ENCODE data around the gene PTPN9.
A peak's percentile ranks its signal among the peaks of the same experiment; 100 is the strongest.
"Not testable (repeated sequence)": the region's sequence is repeated elsewhere in the genome, so short reads cannot be mapped to it uniquely, and the experiment has no call there.

PTPN9 gene

DNA sequence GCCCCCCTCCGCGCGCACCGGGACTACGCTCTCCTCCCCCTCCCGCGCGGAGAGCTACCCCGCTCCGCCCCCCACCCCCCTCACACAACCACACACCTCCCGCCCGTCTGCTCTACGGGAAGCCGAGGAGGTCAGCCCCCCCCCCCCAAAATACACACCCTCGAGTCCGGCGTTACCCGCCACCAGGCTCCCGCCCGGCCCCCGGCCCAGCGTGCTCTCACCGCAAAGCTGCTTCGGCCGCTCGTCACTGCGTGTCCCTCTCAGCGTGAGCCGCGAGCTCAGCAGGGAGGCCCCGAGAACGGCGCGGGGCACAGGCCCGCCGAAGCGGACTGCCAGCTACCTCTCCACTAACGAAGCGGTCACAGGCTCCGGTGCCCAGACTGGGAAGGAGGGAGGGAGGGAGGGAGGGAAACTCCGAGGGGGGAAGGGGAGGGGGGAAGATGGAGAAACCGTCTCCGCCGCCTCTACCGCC, 127.9 kb downstream of the PTPN9 start:
- TF ChIP-seq, protein P1, sequence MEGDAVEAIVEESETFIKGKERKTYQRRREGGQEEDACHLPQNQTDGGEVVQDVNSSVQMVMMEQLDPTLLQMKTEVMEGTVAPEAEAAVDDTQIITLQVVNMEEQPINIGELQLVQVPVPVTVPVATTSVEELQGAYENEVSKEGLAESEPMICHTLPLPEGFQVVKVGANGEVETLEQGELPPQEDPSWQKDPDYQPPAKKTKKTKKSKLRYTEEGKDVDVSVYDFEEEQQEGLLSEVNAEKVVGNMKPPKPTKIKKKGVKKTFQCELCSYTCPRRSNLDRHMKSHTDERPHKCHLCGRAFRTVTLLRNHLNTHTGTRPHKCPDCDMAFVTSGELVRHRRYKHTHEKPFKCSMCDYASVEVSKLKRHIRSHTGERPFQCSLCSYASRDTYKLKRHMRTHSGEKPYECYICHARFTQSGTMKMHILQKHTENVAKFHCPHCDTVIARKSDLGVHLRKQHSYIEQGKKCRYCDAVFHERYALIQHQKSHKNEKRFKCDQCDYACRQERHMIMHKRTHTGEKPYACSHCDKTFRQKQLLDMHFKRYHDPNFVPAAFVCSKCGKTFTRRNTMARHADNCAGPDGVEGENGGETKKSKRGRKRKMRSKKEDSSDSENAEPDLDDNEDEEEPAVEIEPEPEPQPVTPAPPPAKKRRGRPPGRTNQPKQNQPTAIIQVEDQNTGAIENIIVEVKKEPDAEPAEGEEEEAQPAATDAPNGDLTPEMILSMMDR (conservative IDR thresholded peaks at IDR 0.05; ENCODE audit: low read depth, low read length), result no peak
- H3K4me3 ChIP-seq (ENCODE audit: low read length), result peak overlapping the region; percentile 87
- no peak for DNase-seq (ENCODE audit: low read depth)

DNA sequence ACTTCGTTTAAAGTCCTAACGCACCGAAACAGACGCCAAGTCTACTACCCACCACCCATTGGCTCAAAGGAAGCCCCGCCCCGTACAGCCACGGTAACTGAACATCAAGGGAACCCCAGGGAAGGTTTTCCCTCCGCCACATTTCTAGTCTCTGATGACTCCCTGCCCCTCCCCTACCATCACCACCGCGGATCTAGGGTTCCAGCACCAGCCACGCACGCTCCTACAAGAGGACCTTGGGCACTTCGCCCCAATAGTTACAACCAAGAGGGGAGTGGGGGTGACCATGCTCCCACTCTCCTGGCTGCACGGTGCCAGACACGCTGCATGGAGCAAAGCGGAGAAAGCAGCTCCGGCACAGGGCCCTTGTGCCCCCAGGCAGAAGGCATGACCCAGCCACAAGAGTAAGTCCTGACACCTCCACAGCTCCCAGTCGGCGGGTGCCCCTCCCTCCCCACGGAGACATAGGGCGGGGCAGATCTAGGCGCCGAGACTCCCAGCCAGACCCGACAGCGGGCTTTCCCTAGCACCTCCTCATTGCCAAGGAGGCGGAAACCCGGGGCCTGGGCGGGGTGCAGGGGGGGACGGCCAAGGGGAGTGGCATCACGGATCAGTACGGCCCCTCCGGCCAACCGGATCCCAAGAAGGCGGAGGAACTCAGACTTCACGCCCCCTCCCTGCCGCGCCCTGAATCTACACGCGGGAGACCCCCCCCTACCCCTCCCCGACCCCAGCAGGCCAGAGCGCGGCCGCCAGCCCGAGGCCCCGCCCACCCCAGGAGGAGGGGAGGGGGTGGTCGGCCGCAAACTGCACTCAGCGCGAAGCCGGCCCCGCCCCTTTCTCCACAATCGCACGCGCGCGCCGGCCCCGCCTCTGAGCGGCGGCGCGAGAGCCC, 128.6 kb downstream of the PTPN9 start:
- DNase-seq (ENCODE audit: low read depth), result peak; percentile 85
- H3K4me3 ChIP-seq (ENCODE audit: low read length), result peak overlapping the region; percentile 87
- TF ChIP-seq, protein P1 (conservative IDR thresholded peaks at IDR 0.05; ENCODE audit: low read depth, low read length), result no peak

DNA sequence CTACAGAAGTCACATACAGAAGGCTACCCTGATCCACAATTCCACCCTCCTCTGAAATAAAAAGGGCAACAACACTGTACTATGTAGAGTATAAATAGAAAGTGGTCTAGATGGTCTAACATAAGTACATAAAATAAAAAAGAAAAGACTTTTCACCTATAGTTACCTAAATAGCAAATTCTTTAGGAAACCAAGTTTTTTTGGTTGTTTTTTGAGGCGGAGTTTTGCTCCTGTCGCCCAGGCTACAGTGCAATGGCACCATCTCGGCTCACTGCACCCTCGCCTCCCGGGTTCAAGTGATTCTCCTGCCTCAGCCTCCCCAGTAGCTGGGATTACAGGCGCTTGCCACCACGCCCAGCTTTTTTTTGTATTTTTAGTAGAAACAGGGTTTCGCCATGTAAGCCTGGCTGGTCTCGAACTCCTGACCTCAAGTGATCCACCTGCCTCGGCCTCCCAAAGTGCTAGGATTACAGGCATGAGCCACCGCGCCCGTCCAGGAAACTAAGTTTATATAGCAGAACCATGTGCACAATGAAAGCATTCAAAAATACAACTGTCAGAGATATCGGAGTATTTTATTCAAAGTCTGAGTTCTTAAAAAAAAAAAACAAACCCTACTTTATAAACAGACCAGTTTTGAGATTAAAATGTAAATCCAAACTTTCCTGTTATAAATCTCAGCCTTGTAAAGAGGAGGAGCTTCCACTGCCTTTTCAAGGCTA, 129.4 kb downstream of the PTPN9 start:
- peak overlapping the region; percentile 87 for H3K4me3 ChIP-seq (ENCODE audit: low read length)
- TF ChIP-seq, protein P1 (conservative IDR thresholded peaks at IDR 0.05; ENCODE audit: low read depth, low read length), result no peak
- DNase-seq (ENCODE audit: low read depth), result no peak

DNA sequence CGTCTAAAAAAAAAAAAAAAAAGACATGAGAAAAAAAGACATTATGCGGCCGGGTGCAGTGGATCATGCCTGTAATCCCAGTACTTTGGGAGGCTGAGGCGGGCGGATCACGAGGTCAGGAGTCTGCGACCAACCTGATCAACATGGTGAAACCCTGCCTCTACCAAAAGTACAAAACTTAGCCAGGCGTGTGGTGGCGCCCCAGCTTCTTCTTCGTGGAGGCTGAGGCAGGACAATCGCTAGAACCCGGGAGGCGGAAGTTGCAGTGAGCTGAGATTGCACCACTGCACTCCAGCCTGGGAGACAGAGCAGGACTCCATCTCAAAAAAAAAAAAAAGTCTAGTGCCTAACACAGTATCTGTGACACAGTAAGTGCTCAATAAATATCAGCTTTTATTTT, 130.9 kb downstream of the PTPN9 start:
- DNase-seq (ENCODE audit: low read depth); H3K4me3 ChIP-seq (ENCODE audit: low read length): not testable (repeated sequence)

DNA sequence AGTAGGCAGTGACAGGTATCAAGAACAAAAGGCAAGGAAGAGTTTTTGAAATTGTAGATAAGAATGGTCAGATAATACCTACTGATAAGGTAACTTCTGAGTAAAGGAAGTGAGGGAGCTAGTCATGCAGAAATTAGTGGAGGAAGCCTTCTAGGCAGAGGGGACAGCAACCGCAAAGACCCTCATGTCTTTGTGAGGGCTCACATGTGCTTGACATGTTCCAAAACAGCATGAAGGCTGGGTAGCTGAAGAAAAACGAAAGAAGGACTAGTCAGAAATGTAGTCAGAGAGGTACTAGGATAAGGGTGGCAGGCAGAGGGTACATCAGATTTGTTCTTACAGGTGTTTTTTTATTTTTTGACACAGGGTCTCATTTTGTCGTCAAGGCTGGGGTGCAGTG, 133.0 kb downstream of the PTPN9 start:
- TF ChIP-seq, protein P1 (conservative IDR thresholded peaks at IDR 0.05; ENCODE audit: low read depth, low read length), result no peak
- H3K4me3 ChIP-seq (ENCODE audit: low read length), result no peak overlapping the region
- DNase-seq (ENCODE audit: low read depth), result no peak

DNA sequence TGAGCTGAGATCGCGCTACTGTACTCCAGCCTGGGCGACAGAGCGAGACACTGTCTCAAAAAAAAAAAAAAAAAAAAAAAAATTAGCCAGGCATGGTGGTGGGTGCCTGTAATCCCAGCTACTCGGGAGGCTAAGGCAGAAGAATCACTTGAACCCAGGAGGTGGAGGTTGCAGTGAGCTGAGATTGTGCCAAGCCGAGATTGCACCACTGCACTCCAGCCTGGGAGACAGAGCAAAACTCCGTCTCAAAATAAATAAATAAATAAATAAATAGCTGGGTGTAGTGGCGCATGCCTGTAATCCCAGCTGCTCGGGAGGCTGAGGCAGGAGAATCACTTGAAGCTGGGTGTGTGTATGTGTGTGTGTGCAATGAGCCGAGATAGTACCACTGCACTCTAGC, 133.8 kb downstream of the PTPN9 start:
- H3K4me3 ChIP-seq (ENCODE audit: low read length); DNase-seq (ENCODE audit: low read depth): not testable (repeated sequence)

DNA sequence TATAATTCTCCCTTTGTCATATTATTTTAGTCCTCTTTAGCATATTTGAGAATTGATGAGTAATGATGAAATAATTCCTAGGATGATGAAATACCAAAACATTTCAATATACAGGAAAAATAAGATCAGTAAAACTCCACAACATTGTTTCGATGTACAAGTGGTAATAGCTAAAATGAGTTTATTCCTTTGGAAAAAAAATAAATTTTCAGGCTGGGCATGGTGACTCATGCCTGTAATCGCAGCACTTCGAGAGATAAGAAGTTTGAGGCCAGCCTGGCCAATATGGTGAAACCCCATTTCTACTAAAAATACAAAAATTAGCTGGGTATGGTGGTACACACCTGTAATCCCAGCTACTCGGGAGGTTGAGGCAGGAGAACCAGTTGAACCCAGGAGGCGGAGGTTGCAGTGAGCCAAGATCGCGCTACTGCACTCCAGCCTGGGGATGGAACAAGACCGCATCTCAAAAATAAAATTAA, 135.1 kb downstream of the PTPN9 start:
- not testable (repeated sequence) for DNase-seq (ENCODE audit: low read depth); H3K4me3 ChIP-seq (ENCODE audit: low read length)

DNA sequence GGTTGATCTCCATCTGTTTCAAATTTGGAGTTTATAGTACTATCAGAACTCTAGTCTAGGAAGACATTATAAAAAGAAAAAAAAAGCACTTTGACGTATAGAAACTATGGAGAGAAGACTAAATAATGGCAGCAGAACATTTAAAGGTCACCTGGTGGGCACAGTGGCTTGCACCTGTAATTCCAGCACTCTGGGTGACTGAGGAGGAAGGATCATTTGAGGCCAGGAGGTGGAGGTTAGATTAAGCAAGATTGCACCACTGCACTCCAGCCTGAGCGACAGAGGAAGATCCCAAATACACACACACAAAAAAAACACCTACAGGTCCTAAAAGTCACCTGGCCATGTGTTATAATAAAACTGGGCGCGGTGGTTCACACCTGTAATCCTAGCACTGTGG, 141.4 kb downstream of the PTPN9 start:
- H3K4me3 ChIP-seq (ENCODE audit: low read length), result no peak overlapping the region
- TF ChIP-seq, protein P1 (conservative IDR thresholded peaks at IDR 0.05; ENCODE audit: low read depth, low read length), result no peak
- DNase-seq (ENCODE audit: low read depth), result no peak
